ENCODE measurements around the gene PPRC1.
A peak's percentile ranks its signal among the peaks of the same experiment; 100 is the strongest.

Gene PPRC1, protein sequence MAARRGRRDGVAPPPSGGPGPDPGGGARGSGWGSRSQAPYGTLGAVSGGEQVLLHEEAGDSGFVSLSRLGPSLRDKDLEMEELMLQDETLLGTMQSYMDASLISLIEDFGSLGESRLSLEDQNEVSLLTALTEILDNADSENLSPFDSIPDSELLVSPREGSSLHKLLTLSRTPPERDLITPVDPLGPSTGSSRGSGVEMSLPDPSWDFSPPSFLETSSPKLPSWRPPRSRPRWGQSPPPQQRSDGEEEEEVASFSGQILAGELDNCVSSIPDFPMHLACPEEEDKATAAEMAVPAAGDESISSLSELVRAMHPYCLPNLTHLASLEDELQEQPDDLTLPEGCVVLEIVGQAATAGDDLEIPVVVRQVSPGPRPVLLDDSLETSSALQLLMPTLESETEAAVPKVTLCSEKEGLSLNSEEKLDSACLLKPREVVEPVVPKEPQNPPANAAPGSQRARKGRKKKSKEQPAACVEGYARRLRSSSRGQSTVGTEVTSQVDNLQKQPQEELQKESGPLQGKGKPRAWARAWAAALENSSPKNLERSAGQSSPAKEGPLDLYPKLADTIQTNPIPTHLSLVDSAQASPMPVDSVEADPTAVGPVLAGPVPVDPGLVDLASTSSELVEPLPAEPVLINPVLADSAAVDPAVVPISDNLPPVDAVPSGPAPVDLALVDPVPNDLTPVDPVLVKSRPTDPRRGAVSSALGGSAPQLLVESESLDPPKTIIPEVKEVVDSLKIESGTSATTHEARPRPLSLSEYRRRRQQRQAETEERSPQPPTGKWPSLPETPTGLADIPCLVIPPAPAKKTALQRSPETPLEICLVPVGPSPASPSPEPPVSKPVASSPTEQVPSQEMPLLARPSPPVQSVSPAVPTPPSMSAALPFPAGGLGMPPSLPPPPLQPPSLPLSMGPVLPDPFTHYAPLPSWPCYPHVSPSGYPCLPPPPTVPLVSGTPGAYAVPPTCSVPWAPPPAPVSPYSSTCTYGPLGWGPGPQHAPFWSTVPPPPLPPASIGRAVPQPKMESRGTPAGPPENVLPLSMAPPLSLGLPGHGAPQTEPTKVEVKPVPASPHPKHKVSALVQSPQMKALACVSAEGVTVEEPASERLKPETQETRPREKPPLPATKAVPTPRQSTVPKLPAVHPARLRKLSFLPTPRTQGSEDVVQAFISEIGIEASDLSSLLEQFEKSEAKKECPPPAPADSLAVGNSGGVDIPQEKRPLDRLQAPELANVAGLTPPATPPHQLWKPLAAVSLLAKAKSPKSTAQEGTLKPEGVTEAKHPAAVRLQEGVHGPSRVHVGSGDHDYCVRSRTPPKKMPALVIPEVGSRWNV (N-terminal part only)

DNA sequence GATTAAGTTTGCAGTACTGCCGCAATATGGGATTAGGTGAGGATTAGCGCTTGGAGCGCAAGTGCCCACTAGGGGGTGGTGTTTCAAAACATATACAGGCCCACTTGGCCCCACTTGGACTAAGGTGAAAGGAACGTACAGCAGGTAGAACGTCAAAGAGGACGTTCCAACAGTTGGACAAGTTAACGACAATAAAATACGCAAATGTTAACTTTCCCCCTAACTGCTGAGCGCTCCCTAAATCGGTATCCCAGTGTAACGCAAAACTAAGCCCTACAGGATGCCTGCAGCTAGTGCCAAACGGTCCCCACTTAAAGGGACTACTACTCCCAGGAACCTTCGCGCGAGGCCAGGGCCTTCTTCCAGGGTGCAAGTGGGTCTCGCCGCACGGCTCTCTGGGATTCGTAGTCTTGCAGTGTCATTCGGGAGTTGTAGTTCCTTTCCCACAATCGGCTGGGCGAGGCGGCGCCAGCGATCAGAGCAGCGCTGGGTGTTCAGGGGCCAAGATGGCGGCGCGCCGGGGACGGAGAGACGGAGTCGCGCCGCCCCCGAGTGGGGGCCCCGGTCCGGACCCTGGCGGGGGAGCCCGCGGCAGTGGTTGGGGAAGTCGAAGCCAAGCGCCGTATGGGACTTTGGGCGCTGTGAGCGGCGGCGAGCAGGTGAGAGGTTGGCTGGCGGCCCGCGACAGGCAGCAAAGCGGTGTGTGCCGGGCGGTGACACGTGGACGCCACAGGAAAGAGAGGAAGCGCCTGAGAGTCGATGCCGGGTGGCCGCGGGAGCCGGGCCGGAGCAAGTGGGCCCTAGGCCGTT, at the start of gene PPRC1:
TSS of gene PPRC1 (plus strand) at position 478 of the 810 bp plus-strand sequence. CDS start at position 507, 29 bp downstream.
- DNase-seq, result peak; percentile 84

DNA sequence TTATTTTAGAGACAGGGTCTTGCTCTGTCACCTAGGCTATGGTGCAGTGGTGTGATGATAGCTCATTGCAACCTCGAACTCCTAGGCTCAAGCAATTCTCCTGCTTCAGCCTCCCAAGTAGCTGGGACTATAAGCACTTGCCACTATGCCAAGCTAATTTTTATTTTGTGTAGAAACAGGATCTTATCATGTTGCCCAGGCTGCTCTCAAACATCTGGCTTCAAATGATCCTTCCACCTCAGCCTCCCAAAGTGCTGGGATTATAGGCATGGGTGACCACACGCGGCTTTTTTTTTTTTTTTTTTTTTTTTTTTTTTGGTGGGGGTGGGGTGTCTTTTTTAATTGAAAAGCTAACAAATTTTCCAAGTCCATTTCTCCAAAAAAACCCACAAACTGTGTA, 49.3 kb upstream of the PPRC1 start:
- DNase-seq, result no peak

DNA sequence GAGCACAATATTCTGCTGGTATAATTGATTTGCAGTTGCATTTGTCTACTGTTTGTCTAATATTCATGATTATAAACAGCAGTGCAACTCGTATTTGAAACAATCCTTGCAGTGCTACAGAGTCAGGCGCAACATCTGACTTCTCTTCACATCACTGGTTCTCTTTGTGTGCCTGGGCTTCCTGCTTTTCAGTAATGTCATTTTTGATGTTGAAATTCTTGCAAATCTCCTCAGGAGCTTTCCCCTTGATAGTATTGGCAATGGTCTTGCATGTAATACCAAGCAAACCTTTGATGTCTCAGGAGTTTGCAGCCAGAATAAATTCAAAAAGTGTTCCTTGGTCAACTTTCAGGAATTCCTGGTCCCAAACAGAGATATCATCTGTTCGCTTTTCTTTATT, 47.5 kb upstream of the PPRC1 start:
- no peak for DNase-seq

DNA sequence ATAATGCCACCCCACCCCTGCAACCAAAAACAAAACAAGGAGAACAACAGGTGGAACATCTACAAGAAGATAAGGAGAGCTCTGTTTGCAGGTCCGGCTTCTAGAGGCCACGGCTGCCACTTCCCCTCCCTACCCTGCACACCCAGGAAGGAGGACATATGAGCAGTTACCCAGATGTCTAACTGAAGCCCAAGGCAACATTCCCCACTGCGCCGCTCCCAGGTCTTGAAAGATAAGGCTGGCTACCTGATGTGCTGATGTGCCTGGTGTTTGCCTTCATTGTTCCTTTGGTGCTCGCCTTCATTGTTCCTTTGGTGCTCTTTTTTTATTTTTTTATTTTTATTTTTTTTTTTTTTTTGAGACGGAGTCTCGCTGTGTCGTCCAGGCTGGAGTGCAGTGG, 46.6 kb upstream of the PPRC1 start:
- no peak for DNase-seq

DNA sequence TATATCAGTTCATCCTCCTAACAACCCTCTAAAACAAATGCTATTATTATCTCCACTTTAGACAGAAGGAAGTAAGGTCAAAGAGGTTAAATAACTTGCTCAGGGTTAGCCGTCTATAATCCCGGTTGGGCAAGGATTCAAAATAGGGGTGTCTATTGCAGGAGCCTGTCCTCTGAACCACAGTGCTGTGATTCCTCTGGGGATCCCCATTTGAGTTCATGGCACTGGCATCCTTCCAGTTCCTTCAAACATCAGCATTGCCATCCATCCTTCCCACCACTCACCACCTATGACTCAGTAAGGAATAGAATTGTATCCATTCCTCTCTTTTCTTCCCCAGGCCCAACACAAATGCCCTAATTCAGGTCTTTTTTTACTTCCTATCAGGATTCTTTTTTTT, 42.1 kb upstream of the PPRC1 start:
- no peak for DNase-seq

DNA sequence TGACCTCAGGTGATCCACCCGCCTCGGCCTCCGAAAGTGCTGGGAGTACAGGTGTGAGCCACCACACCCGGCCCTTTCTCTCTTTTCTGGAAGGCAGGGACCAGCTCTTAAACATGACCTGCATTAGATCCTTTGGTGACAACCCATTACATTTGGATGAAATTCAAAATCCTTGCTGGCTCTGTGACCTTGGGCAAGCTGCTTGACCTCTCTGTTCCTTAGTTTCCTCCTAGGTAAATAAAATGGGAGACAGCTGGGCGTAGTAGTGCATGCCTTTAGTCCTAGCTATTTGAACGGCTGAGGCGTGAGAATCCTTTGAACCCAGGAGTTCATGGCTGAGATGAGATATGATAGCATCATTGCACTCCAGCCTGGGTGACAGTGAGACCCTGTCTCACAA, 36.4 kb upstream of the PPRC1 start:
- DNase-seq, result no peak

DNA sequence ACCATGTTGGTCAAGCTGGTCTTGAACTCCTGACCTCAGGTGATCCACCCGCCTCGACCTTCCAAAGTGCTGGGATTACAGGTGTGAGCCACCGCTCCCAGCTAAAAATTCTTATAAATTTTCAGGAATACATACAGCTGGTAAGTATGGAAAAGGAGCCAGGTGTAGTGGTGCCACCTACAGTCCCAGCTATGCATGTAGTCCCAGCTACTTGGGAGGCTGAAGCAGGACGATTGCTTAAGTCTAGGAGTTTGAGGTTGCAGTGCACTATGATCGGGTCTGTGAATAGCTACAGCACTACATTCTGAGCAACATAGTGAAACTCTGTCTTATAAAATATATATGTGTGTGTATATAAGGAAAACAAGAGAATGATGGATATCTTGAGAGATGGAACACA, 31.7 kb upstream of the PPRC1 start:
- DNase-seq, result no peak

DNA sequence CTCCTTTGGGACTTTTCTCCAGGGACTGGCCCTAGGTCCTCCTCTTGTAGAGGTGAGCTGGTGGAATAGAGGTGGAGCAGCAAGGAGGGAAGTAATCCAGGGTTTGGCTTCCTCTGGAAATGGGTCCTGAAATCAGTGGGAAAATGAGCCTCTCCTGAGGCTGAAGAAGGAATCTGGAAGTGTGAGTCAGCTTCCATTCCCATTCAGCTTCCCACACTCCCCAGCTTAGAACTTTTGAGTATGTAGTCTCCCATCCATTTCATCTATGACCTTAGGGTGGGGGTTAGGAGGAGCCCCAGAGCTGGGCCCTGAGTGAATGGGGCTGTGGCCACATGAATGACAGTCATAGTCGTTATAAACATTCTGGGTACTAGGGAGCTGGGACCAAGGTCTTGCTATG, 30.4 kb upstream of the PPRC1 start:
- no peak for DNase-seq

DNA sequence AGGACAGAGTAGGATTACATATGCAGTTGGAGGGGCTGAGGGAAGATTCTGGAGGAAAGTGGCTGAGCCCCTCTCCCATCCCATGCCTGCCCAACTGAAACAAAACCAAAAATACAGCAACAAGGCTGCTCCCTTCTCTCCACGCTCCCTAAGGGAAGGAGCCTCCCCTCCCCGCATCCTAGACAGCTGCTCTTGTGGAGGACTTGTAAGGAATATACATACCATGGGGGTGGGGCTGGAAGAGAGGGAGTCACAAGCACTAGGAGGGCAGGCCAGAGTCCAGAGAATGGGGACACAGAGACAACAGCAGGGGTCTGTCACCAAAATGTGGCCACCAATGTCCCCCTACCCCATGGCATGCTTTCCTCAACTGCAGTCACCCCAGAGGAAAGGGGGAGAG, 25.8 kb upstream of the PPRC1 start:
- no peak for DNase-seq

DNA sequence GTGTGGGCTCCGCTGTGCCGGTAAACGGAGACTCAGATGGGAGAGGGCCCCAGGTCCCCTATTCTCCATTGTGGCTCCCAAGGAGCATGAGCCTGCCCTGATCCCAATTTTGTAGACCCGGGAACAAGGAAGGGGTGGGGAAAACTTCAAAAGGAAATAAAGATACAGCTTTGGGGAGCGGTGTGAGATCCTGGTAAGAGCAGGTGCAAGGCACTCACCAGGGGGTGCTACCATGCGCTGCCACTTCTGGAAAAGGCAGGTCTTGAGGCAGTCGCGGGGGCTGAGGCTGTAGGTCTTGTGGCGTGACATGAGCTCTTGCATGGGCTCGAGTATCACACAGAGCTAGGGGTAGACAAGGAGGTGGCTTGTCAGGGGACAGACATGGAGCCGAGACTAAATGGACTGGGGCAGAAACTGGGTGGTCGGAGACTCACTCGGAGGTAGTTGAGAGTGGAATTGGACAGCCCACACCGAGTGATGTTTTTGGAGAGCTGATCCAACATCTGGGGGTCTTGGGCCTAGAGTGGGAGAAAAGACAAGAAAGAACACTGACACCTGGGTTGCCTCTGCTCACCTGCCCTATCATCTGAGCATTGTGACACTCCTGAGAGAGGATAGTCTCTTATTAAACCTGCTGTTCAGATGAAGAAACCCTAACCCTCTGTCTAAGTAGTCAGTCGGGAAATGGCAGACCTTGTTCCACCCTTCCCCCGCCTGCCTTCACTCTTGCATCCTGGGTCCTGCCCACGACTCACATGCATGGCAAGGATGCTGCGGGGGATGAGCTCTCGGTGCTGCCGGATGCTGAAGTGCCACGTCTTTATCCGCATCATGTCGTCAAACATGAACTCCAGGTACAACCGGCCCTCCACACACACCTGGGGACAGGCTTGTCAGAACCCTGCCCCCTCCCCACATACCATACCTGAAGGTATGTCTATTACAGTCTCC, 23.4 kb upstream of the PPRC1 start:
- no peak for DNase-seq

DNA sequence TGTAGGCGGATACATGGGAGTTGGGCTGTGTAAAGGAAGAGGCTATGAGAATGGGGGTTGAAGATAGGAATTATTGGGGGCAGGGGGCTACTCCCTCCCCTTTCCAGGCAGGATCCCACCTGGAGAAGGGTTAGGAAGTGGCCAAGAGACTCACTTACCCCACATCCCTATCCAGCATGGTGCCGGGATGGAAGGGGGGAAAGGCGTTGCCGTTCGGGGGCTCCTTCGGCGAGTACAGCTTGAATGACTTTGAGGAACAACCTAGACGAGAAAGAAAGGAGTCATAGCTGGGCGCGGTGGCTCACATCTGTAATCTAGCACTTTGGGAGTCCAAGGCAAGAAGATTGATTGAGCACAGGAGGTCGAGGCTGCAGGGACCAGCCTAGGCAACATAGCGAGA, 21.6 kb upstream of the PPRC1 start:
- no peak for DNase-seq

DNA sequence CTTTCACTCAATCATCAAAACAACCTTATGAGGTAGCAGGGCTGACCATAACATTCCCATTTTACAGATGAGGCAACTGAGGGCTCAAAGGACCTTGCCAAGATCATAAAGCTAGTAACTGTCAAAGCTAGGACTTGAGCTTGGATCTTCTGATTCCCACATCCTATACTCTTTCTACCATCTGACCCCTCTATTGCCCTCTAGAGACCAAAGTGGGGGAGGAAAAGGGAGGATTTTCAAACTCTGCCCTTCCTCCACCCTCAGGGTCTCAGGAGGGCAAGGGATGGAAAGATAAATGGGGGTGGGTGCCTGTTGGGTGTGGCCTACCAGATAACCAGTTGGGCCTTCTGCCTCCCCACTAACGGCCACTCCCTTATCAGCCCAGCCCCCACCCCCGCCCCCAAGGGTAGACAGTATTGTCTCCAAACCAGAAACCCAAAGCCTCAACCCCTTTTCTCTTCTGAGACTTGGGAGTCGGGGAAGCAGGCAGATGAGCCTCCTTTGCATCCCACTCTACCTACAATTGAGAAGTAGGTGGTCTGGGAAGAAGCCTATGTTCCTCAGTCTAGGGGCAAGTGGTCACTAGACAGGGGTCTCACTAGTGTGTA, 20.5 kb upstream of the PPRC1 start:
- DNase-seq, result no peak

DNA sequence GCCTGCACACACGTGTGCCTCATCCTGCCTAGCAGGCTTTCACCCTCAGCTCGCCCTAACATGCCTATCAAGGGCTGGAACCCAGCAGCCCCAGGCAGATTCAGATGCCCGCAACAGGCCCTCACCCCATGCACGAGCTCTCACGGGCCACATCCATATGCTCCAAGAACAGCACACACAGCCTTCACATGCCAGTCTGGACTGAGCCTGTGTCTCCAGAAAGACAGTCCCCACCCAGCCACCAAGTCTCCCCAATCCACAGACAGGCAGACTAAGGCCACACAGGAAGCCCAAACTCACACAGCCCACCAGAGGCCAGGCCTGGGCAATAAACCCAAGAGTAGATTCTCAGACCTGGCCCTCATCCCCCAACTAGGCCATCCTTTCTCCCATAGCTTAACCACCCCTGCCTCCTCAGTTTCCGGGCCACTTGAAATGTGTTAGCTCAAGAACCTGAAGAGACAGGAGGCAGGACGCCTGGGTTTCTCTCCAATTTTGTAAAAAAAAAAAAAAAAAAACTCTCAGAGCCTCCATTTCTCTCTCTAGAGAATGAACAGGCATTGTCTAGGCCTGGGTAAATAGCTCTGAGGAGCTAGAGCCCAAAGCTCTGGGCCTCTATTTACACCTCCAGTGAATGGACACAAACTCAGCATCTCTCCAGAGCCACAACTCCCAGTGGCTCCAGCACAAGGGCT, 19.4 kb upstream of the PPRC1 start:
- no peak for DNase-seq

DNA sequence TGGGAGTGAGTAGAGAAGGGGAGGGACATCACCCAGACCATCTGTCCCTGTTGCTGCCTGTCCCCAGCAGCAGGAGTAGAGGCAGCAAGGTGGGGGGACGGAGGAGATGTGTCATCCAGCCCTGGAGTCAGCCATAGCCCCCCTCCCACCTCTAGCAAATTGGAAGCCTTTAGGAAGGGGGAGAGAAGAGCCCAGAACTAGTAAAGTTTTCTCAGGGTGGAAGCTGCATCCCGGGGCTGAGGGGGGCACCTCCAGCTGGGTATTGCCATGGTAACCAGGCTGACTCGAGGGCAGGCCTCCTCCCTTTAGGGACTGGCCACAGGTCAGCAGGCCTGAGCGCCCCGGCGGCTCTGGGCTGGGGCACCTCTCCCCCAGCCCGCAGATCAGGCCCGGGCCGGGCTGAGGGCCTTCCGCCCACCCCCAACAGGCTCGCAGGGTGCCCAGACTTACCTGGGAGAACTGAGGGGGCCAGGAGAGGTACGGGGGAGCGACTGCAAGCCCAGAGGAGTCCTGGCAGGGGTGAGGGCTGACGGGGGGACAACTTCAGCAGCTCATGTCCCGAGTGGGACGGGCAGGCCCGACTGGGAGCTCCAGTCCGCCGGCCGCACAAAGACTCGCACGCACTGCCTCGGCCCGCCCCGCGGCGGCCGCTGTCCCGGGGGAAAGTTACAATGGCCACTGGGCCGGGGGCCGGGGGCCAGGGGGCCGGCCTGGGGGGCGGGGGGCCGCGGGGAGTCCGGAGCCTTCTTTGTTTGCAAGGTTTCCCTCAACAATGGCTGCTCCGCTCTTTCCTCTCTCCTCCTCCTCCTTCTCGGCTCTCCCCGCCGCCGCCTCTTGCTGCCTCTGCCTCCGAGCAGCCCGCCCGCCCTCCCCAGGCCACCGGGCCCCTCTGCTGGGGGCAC, 18.6 kb upstream of the PPRC1 start:
- no peak for DNase-seq

DNA sequence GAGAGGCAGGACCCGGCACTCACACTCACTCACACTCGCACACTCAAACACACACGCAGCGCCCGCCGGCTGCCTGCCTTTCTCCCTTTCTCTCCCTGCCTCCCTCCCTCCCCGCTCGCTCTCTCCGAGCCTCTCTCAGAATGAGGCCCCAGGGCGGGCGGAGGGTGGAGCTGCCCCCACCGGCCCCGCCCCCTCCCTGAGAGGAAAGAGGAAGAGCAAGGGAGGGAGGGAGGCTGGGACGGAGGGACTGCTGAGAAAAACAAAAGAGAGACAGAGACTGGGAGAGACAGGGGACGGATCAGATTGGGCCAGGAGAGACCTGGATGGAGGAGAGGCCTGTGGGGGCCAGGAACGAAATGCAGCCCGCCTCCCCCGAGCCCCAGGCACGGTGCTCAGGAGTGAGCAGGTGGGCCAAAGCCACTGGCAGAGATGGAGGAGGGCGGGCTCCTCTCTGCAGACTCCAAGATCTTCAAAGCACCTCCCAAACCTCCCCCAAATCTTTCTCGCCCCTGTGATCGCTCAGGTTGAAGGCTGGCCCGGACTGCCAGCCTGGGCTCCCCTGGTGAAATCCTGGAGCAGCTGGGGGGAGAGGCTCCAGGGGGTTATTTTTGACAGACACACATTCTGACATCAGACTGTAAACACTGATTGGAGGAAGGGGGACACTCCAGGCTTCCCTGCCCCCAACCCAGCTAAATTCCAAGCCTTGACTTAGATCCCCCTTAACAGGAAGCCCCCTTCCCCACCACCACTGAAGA, 17.8 kb upstream of the PPRC1 start:
- peak; percentile 27 for DNase-seq

DNA sequence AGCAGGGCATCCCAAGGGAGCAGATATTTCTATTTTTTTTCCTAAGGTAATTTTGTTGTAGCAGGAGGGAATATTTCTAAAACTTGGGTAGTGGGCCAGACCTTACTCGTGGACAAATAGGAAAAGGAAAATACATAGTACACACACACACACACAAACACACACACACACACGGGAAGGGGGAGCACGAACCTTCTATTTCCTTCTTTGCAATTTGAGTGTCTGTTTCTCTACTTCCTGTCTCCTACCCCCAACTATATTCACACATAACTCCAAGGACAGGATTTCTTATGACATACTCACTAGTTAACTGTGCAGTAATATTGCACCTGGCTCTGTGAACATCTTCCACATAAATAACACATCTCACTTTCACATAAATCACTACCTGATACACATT, 17.1 kb upstream of the PPRC1 start:
- DNase-seq, result no peak

DNA sequence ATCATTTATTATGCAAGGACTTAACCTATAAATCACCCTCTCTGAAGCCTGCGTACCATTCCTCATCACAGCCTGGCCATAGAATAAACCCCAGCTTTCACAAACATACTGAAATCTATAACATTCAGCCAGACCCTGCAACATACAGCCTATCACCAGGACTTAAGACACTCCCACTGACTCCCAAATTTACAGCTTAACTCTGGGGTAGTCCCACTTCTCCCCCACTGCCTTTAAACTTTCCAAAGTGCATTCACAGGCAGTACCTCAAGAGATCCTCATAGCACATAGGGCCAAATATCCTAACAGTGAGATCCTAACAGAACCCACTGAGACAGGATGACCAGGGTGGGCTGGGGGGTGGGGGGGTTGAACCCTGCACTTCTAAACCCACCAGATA, 16.2 kb upstream of the PPRC1 start:
- DNase-seq, result no peak

Data from NCI-H748 treated with DMSO at 0.1 percent for 48 hours (cell line).